Fibroblast of the aortic adventitia (primary cell): ENCODE results near the gene PDE11A. TPM values are rescaled to one million over a fixed set of nuclear protein-coding genes. Genes with fewer than 3 reads are reported as not detected.
A peak's percentile ranks its signal among the peaks of the same experiment; 100 is the strongest.

ENCODE experiments used
- DNase-seq: peaks from one replicate; pipeline ENCODE4 v3.0.0-alpha.2; 2010; ENCODE audit warnings: low read depth
- H3K4me3 ChIP-seq: 2 replicates; pipeline ENCODE4 v1.5.1; 2011; ENCODE audit warnings: low read depth, mild to moderate bottlenecking, control low read depth, low read length, moderate library complexity
- total RNA-seq: library from RNA; depleted of rRNA; stranded (reverse); fragments of >200 nt; gene quantifications from 2 replicates; pipeline ENCODE4 v1.2.3, GENCODE V29; 2012; ENCODE audit warnings: low replicate concordance
- TF ChIP-seq, protein P1 (sequence below): IDR thresholded peaks from 2 replicates; pipeline ENCODE4 v1.5.1; 2011; ENCODE audit warnings: mild to moderate bottlenecking, low read length, control low read depth, inconsistent platforms; ENCODE audit not compliant: insufficient read depth

Gene PDE11A
- total RNA-seq, 1 donor: not detected

GRCh38 chr2:177998996-177999395 lies 73.6 kb downstream of the PDE11A start:
- TF ChIP-seq, protein P1, sequence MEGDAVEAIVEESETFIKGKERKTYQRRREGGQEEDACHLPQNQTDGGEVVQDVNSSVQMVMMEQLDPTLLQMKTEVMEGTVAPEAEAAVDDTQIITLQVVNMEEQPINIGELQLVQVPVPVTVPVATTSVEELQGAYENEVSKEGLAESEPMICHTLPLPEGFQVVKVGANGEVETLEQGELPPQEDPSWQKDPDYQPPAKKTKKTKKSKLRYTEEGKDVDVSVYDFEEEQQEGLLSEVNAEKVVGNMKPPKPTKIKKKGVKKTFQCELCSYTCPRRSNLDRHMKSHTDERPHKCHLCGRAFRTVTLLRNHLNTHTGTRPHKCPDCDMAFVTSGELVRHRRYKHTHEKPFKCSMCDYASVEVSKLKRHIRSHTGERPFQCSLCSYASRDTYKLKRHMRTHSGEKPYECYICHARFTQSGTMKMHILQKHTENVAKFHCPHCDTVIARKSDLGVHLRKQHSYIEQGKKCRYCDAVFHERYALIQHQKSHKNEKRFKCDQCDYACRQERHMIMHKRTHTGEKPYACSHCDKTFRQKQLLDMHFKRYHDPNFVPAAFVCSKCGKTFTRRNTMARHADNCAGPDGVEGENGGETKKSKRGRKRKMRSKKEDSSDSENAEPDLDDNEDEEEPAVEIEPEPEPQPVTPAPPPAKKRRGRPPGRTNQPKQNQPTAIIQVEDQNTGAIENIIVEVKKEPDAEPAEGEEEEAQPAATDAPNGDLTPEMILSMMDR: no peak
- H3K4me3 ChIP-seq: no peak overlapping the region
- no peak for DNase-seq

- no peak overlapping the region for H3K4me3 ChIP-seq
- peak; percentile 32 for DNase-seq
- TF ChIP-seq, protein P1: no peak
These were observed 74.6 kb downstream of the PDE11A start for GRCh38 chr2:177998006-177998405.

- TF ChIP-seq, protein P1: no peak
- no peak overlapping the region for H3K4me3 ChIP-seq
- DNase-seq: no peak
These were observed 79.6 kb downstream of the PDE11A start for GRCh38 chr2:177992992-177993391.

GRCh38 chr2:177989029-177989885 lies 83.3 kb downstream of the PDE11A start:
- H3K4me3 ChIP-seq: no peak overlapping the region
- TF ChIP-seq, protein P1: no peak
- peak; percentile 16 for DNase-seq

- no peak overlapping the region for H3K4me3 ChIP-seq
- TF ChIP-seq, protein P1: no peak
- no peak for DNase-seq
These were observed 87.8 kb downstream of the PDE11A start for GRCh38 chr2:177984749-177985148.

DNA sequence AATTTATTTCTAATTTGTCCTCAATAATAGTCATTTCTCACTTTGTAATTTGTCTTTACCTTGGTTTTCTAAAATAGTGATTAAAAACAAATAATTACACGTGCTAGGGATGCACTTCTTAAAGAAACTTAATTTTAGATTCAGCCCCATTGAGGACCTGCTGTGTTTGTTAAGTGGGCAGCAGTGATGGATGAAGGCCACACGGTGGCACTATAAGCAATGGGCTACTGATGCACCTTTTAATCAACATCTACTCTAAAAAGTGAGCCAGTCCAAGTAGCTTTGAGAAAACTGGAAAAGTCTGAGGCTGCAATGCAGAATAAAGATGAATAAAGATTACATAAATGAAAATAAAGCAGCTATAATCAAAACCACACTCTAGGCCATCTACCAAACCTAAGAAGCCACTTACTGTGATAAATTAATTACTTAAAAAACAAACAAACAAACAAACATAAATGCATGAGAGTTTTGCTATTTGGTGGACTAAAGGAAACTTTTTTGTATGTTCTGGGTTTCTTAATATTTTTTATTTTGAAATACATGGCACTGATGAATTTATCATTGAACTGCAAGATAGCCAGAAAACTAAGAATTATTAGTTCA lies 89.3 kb downstream of the PDE11A start:
- peak; percentile 62 for DNase-seq
- H3K4me3 ChIP-seq: no peak overlapping the region
- TF ChIP-seq, protein P1: peak; percentile 90
